Measurements from ENCODE around the gene EXOC4.

The EXOC4 gene

GRCh38 chr7:134078991-134079390 lies 826.1 kb downstream of the EXOC4 start:
- Histone ChIP-seq H3K4me1 (no peaks in the 10 kb centered on the region), H3K36me3 (peaks cover 0 to 15% (median 9%) of the 10 kb centered on the region in 3 donors), H3K27me3 (no peaks in the 10 kb centered on the region), H3K4me3 (no peak overlapping the region), H3K9me3 (no peaks in the 10 kb centered on the region), H3K27ac (no peak overlapping the region)
- no peak for DNase-seq
- intact Hi-C loops (cut with DNase I; ENCODE audit: low total_unique reads) = no loop called here
- no peak for TF ChIP-seq CTCF (IDR thresholded peaks at IDR 0.05)

GRCh38 chr7:134081695-134082094 lies 828.8 kb downstream of the EXOC4 start:
- Histone ChIP-seq H3K9me3 (no peaks in the 10 kb centered on the region), H3K27me3 (no peaks in the 10 kb centered on the region), H3K4me1 (no peaks in the 10 kb centered on the region), H3K4me3 (no peak overlapping the region), H3K27ac (no peak overlapping the region), H3K36me3 (no peaks in the 10 kb centered on the region)
- no peak for TF ChIP-seq CTCF (IDR thresholded peaks at IDR 0.05)
- no peak for DNase-seq
- intact Hi-C loops (cut with DNase I; ENCODE audit: low total_unique reads) = no loop called here

- DNase-seq = no peak
- no peaks in the 10 kb centered on the region for H3K4me1 ChIP-seq
- H3K36me3 ChIP-seq = no peaks in the 10 kb centered on the region
- intact Hi-C loops (cut with DNase I; ENCODE audit: low total_unique reads) = no loop called here
- no peak overlapping the region for H3K27ac ChIP-seq
- no peak for TF ChIP-seq CTCF (IDR thresholded peaks at IDR 0.05)
- H3K9me3 ChIP-seq = peaks cover 0 to 5% (median 0%) of the 10 kb centered on the region in 3 donors
- no peak overlapping the region for H3K4me3 ChIP-seq
- no peaks in the 10 kb centered on the region for H3K27me3 ChIP-seq
Measured at GRCh38 chr7:134083766-134084487, 831.0 kb downstream of the EXOC4 start.

- Histone ChIP-seq H3K36me3 (no peaks in the 10 kb centered on the region), H3K4me3 (no peak overlapping the region), H3K4me1 (no peaks in the 10 kb centered on the region), H3K27ac (no peak overlapping the region), H3K9me3 (peaks cover 0 to 8% (median 0%) of the 10 kb centered on the region in 3 donors), H3K27me3 (no peaks in the 10 kb centered on the region)
- TF ChIP-seq CTCF (IDR thresholded peaks at IDR 0.05) = no peak
- DNase-seq = no peak
- intact Hi-C loops (cut with DNase I; ENCODE audit: low total_unique reads) = no loop called here
Measured at GRCh38 chr7:134084488-134085144, 831.7 kb downstream of the EXOC4 start.

GRCh38 chr7:134085311-134085710 lies 832.4 kb downstream of the EXOC4 start:
- Histone ChIP-seq H3K27me3 (no peaks in the 10 kb centered on the region), H3K9me3 (peaks cover 0 to 9% (median 3%) of the 10 kb centered on the region in 3 donors), H3K36me3 (no peaks in the 10 kb centered on the region), H3K27ac (no peak overlapping the region), H3K4me1 (no peaks in the 10 kb centered on the region), H3K4me3 (no peak overlapping the region)
- intact Hi-C loops (cut with DNase I; ENCODE audit: low total_unique reads) = no loop called here
- DNase-seq = no peak
- no peak for TF ChIP-seq CTCF (IDR thresholded peaks at IDR 0.05)
